ENCODE measurements around the gene CFAP54.
"Not testable (repeated sequence)": the region's sequence is repeated elsewhere in the genome, so short reads cannot be mapped to it uniquely, and the experiment has no call there.

CFAP54 gene

DNA sequence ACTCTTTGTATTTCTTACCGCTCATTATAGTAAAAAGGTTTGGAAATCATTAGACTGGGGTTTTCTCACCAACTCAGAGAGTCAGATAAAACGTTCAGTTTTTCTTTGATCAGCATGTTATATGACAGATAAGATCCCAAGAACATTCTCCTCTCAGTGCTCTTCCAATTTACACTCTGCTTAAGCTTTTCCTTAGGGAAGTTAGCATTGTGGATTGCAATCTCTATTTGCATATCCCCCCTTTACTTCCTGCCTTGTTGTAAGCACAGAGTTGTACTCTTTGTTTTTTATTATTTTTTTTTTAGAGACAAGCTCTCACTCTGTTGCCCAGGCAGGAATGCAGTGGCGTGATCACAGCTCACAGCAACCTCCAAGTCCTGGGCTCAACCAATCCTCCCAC, 11.4 kb upstream of the CFAP54 start:
- no peak for DNase-seq

DNA sequence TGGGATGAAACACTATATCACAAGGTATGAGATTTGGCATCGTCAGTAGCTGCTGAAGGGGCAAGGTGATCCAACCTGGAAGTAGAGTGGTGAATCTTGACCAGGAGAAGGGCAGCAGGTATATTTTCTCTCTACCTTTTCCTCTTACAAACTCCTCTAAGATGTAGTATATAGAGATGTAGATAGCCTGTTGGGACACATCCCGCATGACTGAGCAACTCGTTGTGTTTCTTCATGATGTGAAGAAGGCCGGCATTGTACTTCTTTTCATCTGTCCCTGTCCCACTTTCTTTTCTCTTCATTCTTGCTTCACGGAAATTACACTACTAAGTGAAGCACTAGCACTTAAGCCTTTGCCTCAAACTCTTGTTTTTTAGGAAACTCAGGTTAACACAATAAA, 7.3 kb upstream of the CFAP54 start:
- no peak for DNase-seq

DNA sequence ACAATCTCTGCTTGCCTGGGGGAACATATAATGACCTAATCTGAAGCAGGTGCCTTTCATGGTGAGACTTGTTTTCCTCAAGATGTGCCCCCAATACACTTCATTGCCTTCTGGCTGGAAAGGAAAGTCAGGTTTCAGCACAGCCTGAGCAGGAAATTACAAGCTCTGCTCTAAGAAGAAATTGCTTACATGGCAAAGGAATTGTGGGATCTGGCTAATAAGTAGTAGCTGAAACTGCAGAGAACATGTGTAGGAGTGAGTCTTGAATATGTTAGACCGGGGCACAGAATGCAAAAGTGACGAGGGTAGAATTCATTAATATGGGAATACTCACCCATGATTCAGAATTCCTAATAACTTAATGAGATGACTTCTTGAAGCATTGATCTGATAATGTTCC, 6.3 kb upstream of the CFAP54 start:
- no peak for DNase-seq

DNA sequence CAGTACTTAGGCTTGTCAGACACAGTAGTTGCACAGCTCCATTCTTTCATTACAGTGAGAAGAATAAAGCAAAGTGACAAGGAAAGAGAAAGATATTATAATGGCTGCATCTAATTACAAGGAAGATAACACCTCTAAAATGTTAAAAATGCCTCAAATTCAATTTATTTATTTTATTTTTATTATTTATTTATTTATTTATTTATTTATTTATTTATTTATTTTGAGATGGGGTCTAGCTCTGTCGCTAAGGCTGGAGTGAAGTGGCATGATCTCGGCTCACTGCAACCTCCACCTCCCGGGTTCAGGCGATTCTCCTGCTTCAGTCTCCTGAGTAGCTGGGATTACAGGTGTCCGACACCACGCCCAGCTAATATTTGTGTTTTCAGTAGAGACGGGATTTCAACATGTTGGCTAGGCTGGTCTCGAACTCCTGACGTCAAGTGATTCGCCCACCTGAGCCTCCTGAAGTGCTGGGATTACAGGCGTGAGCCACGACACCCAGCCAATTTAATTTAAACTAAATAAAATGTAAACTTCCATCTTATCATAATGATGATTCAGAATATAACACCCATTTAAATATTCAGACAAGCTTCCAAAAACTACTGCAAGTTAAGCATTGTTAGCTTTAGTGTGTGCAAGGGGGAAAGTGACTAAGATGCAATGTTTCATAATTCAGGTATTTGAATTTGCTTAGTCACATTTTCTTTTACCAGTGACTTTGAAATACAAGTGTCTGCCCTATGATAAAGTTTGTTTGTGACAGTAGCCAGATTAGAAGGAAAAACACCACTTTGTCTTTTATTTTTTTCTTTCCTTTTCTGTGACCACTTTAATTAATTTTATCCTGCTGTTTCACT, 2.4 kb upstream of the CFAP54 start:
- DNase-seq: no peak

DNA sequence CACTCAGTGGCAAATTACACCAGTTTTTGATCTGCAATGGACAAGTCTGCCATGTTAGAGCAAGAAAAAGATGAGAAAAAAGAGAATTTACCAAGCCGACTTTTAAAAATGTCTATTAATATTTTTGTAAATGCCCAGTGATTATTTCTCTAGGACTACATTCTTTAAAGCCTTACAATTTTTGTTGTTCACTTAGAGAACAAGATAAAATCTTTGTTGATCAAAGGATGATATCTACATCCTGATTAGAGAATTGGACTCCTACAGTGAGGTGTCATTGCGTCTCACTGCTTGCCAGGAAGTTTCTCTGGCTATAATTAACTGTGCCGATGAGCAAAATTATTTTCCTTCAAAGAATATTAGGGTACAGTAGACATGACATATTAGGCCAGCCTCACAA, 1.7 kb upstream of the CFAP54 start:
- no peak for DNase-seq

DNA sequence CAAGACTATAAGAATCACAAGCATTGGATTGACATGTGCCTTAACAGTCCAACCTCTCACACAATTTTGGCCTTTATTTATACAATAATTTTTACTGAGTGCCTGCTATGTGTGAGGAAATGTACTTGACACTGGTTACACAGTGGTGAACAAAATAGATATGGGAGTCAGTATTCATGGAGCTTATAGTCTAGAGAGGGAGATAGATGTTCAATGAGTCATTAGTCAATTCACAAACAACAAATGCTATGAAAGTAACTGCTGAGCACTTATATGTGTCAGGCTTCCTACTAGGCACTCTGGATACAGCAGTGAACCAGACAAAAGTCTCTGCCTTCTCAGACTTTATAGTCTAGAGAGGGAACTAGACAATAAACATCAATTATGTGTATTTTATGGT, 3.7 kb downstream of the CFAP54 start:
- no peak for DNase-seq

DNA sequence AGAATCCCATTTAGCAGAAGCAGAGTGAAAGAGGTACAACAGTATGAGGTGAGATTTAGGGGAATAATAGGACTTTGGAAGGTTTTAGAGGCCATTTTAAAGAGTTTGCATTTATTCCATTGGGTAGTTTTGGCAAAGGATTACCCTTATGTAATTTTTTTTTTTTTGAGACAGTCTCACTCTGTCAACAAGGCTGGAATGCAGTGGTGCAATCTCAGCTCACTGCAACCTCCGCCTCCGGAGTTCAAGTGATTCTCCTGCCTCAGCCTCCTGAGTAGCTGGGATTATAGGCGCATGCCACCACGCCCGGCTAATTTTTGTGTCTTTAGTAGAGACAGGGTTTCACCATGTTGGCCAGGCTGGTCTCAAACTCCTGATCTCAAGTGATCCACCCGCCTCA, 4.8 kb downstream of the CFAP54 start:
- not testable (repeated sequence) for DNase-seq

DNA sequence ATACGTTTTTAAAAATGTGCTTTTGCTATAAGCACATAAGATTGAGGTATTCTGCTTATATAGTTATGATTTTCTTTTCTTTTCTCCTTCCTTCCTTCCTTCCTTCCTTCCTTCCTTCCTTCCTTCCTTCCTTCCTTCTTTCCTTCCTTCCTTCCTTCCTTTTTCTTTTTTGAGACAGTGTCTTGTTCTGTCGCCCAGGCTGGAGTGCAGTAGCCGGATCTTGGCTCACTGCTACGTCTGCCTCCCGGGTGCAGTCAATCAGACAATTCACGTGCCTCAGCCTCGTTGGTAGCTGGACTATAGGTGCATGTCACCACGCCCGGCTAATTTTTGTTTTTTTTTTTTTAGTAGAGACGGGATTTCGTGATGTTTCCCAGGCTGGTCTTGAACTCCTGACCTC, 5.8 kb downstream of the CFAP54 start:
- DNase-seq: no peak

DNA sequence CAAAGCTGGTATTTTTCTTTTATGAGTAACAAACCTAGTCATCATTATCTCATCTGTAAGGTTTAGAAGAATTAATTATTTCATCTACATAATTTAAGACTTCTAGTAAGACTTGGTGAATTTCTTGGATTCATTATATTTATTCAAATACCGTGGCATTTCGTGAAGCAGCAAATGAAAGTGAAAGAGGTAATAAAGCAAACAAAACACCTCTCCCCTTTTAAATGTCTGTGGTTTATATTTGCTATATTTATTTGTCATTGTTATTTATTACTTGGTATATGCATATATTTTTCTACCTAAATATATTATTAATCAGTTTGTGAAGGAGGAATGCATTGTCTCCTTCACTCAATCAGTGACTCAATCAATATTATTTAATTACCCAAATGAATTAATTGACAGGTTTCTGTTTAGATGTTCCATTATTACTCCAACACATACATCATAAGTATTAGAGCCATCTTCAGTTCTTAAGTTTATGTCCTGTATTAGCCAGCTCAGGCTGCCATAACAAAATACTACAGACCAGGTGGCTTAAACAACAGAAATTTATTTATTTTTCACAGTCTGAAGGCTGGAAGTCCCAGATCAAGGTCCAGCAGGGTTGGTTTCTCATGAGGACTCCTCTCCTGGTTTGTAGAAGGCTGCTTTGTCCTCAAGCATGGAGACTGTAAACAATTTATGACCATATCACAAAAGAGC, 6.6 kb downstream of the CFAP54 start:
- no peak for DNase-seq

DNA sequence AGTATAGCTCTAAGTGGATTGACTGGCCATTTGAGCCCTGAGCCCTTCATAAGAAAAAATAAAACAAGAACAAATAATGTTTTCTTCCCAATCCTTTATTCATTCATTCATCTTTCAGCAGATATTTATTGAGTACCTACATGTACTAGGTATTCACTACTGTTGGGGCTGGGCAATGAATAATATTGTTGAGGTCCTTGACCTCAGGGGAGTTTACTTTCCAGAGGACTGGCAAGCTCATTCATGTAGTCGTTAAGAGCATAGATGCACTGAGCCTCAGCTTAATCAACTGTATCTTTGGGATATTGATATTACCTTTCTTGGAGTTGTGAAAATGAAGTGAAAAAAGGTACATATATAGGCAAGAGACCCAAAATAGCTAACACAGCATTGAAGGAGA, 7.6 kb downstream of the CFAP54 start:
- DNase-seq: no peak

DNA sequence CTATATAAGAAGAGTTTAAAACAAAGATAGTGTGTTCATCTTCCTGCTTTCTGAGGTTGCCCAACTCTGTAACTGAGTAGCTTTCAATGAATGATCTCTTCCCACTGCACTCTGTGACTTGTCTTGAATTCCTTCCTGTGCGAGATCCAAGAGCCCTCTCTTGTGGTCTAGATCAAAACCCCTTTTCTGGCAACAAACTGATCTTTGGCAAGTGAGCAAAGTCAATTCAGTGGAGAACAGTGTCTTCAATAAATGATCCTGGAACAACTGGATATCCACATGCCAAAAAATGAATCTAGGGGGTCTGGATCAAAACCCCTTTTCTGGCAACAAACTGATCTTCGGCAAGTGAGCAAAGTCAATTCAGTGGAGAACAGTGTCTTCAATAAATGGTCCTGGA, 8.5 kb downstream of the CFAP54 start:
- DNase-seq: no peak

DNA sequence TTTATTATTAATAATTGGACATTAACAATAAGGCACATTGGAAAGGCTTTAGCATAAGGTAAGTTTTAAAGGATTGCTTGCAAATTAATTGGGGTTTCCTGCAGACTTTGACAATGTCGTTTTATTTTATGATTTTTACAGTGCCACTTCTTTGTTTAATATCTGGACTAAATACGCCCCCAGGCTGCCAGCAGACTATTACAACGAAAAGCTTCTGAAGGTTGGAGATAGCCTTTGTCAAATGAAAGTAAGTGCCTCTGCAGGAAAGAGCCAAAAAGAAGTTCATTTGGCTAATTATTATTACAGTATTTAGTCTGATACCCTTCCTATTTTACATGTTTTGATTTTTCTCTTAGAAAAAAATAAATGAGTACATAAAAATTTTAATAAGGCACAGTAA, 11.3 kb downstream of the CFAP54 start:
- DNase-seq: no peak

DNA sequence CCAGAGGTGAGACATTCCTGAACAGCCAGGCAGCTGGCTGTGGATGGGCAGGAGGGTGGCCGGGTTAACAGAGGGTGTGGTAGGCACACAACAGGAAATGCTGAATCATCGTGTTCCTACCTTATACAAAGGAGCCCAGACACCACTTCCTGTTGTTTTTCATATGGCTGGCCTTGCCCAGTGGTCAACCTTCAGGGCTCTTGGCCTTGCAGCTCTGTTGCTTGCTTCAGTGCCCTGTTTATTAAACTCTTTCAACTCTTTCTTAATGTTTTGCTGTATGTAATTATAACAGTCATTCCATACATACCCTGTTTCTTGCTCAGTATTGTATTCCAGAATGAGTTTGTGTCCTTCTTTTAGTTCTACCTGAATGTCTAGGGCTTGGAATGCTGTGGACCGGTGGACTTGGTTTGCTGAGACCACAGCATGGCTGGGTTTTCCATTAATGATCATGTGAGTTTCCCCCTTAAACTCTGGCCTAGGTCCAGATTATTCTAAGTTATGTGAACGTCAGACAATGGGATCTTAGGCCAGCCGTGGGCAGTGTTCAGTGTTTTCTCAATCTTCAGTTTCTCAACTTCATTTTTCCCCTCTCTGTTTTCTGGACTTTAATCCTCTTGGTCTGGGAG, 11.9 kb downstream of the CFAP54 start:
- DNase-seq: no peak

DNA sequence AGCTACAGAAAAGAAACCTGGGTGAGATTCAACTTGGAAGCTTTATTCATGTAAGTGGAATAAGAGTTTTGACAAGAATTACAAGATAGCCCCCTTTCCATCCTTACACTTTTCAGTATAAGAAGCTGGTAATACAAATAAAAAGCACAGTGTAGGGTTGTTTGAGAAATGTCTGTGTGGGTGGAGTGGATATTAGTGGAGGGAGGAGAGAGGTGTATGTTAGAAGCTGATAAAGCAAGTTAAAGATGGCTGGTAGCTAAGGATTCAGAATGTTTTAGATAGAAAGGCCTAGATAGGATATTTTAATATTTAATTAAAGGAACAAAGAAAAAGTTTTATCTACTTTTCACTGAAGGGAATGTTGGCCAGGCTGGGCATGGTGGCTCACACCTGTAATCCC, 12.5 kb downstream of the CFAP54 start:
- DNase-seq: no peak

DNA sequence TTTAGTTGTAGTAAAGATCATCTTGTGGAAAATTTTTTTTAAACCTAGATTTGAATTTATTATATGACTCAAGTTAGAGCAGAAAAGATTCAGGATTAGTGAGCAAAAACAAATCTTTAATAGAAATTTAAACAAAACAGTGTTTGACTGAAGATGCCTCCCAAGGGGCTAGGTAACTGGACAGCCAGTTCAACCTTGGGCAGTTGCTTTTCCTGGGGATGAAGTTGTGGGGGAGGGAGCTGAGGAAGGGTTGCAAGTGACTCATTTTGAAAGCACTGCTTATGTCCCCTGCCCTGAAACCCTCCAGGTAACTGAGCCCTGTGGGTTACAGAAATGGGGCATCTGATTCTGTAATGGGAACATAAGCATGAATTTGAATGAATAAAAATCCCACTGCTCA, 13.1 kb downstream of the CFAP54 start:
- no peak for DNase-seq

DNA sequence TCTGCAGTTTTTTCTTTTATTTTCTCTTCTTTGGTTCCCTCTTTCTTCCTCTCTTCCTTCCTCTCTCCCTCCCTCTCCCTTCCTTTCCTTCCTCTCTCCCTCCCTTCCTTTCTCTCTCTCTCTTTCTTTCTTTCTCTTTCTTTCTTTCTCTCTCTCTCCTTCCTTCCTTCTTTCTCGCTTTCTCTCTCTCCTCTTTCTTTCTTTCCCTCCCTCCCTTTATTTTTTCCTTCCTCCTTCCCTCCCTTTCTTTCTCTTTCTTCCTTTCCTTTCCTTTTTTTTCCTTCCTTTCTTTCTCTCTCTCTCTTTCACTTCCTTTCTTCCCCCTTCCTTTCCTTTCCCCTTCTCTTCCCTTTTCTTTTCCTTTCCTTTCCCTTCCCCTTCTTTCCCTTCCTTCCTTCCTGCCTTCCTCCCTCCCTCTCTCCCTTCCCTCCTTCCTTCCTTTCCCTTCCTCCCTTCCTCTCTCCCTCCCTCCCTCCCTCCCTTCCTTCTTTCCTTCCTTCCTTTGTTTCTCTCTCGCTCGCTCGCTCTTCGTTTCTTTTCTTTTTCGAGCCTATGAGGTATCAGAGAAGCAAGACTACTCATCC, 13.7 kb downstream of the CFAP54 start:
- no peak for DNase-seq

DNA sequence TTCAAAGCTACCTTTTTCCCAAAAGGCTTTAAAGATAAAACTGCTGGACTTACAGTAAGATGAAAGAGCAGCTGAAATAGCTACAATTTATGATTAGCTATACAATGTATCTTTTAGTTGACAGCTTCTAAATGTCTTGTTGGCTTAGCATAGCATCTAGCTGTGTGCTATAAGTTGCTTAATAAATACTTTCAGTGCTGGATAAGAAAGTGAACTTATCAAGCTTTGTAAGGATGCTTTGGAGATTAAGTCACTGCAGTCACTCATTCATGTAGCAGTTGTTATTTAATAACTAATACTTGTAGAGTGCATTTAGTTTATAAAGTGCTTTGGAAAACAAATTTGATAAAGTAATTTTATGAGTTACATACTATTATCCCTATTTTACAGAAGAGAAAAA, 14.6 kb downstream of the CFAP54 start:
- no peak for DNase-seq

DNA sequence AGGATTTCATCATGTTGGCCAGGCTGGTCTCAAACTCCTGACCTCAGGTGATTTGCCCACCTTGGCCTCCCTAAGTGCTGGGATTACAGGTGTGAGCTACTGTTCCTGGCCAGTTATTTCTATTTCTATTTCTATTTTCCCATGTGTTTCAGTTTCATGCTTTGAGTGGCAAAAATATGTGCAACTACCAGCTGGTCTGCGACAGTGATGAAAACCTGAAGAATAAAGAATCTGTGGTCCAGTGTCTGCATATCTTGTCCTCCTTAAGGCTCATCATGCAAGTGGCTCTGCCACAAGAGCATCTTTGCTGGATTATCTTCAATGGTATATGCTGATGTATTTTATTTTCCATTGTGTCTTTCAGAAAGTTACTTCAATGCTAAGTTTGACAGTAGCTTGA, 17.4 kb downstream of the CFAP54 start:
- DNase-seq: no peak

DNA sequence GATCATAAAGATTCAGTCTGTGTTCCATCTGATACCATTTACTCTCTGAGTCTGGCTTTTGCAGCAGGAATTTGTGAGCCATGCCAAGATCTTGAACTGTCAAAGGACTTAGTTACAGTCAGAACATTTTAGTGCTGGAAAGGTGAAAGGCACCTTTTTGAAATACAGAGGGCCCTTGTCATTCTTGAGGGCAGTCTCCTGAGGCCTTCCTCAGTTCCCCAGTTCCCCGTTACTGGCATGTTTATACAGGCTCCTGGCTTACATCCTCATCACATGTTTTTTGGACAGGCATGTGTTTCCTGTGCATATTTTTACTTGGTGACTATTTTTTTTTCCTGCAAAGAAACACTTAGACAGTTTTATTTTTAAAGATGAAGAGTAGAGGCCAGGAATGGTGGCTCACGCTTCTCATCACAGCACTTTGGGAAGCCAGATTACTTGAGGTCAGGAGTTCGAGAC, 21.0 kb downstream of the CFAP54 start:
- DNase-seq: no peak

DNA sequence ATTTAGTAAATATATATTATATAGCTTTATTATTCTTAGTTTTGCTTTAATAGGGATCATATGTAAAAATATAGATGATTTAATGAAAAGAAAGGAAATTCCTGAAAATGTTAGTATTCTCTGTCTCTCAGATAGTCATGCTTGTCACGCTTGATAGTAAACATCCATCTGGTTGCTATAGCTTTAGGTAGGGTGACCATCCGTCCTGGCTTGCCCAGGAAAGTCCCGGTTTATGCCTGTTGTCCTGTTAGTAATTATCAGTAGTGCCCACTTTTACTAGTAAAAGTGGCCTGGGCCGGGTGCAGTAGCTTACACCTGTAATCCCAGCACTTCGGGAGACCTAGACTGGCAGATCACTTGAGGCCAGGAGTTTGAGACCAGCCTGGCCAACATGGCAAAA, 23.8 kb downstream of the CFAP54 start:
- no peak for DNase-seq

DNA sequence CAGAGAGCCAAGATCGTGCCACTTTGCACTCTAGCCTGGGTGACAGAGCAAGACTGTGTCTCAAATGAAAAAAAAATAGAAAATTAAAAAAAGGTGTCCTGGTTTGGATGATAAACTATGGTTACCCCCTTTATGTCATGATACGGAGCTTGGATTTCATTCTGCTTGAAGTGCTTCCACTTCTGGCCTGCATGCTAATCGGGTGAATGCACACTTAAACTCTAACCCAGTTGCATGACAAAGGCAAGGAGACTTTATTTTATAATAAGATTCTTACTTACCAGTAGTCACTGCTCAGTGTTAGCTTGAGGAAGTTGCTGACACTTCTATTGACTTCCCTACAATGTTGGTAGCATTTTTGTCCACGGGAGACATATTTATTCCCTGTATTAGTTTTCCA, 24.3 kb downstream of the CFAP54 start:
- no peak for DNase-seq

DNA sequence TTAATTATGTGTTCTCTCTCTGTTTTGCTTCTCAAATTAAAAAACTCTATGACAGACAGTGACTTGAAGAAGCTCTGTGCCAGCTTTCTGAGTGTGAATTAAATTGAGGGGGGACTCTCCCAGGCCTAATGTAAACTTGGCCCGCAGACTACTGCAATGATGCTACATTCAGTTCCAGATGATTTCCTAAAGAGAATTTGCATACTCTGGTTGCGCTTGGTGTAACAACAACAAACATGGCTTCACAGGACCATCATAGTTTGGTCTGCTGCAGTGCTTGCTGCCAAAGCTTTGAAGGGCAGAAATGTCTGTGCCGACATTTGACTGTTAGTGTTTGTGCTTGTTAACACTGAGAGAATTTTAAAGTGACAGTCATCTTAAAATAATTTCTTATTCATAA, 25.0 kb downstream of the CFAP54 start:
- no peak for DNase-seq
